Upper lobe of left lung (tissue), 6 donors: Measurements from ENCODE around the gene GIGYF1. TPM values are rescaled to one million over a fixed set of nuclear protein-coding genes. Genes with fewer than 3 reads are reported as not detected.

Source experiments
- ATAC-seq, 2 donors: fragments of 200-7000 bp; cut with Tn5 transposase; one replicate each; pipeline ENCODE4 v1.9.1; 2022; ENCODE audit warnings: mild to moderate bottlenecking in 2 of 2, moderate library complexity in 2 of 2; ENCODE audit not compliant: low FRiP score in 2 of 2
- DNase-seq, 2 donors: peaks; one replicate each; pipeline ENCODE4 v3.0.0-alpha.2; 2019 to 2020
- H3K27ac ChIP-seq, 4 donors: fragments of 200-600 bp; sonication (generic); one replicate each; pipeline ENCODE4 v1.5.1; 2016 to 2019
- H3K27me3 ChIP-seq, 4 donors: fragments of 200-600 bp; sonication (generic); one replicate each; pipeline ENCODE4 v1.5.1; 2017 to 2019
- H3K36me3 ChIP-seq, 4 donors: fragments of 200-600 bp; sonication (generic); one replicate each; pipeline ENCODE4 v1.5.1; 2016 to 2019
- H3K4me1 ChIP-seq, 4 donors: fragments of 200-600 bp; sonication (generic); one replicate each; pipeline ENCODE4 v1.5.1; 2018 to 2019
- H3K4me3 ChIP-seq, 4 donors: fragments of 200-600 bp; sonication (generic); one replicate each; pipeline ENCODE4 v1.5.1; 2017 to 2019; ENCODE audit warnings: mild to moderate bottlenecking in 2 of 4, moderate library complexity in 1 of 4
- H3K9me3 ChIP-seq, 4 donors: fragments of 200-600 bp; sonication (generic); one replicate each; pipeline ENCODE4 v1.5.1; 2018 to 2019
- EP300 ChIP-seq, 4 donors: sonication (generic); formaldehyde crosslinking; IDR thresholded peaks; one replicate each; pipeline ENCODE4 v1.5.1; 2017; ENCODE audit warnings: antibody characterized with exemption in 4 of 4, control low read depth in 2 of 4
- POLR2A ChIP-seq, 4 donors: fragments of 450-650 bp; IDR thresholded peaks; one replicate each; pipeline ENCODE4 v1.5.1; 2016 to 2017; ENCODE audit warnings: antibody characterized with exemption in 4 of 4, mild to moderate bottlenecking in 2 of 4
- POLR2AphosphoS5 ChIP-seq, 2 donors: sonication (generic); formaldehyde crosslinking; IDR thresholded peaks; one replicate each; pipeline ENCODE4 v1.5.1; 2017; ENCODE audit warnings: antibody characterized with exemption in 2 of 2
- WGBS, 2 donors: methylation state at CpG; one replicate each; pipeline ENCODE4 v1.1.5; 2017 to 2018; 5-methylcytosine and 5-hydroxymethylcytosine counted together
- total RNA-seq, 6 donors: library from RNA; depleted of rRNA in 4 of 6; stranded (reverse); fragments of >200 nt in 4 of 6; gene quantifications; one replicate each; pipeline versions ENCODE4 v1.1.0 to v1.2.1, GENCODE V29; 2016 to 2021
- TF ChIP-seq, protein P1 (sequence below), 6 experiments: fragments of 450-650 bp in 4 of 6; fragments of 200-600 bp in 2 of 6; sonication (generic) in 2 of 6; IDR thresholded peaks; one replicate each; pipeline ENCODE4 v1.5.1; 2016 to 2019; ENCODE audit warnings: antibody characterized with exemption in 6 of 6
- donor health status: DM: no; HTN: no; CAD: no; lungs with moderate emphysema.
- donor health status: DM: no; HTN: yes; CAD: no; lungs with severe emphysema.

Gene GIGYF1
- total RNA-seq, 6 donors from 2014 or later = 18.7 to 151 (median 52.9) TPM

DNA sequence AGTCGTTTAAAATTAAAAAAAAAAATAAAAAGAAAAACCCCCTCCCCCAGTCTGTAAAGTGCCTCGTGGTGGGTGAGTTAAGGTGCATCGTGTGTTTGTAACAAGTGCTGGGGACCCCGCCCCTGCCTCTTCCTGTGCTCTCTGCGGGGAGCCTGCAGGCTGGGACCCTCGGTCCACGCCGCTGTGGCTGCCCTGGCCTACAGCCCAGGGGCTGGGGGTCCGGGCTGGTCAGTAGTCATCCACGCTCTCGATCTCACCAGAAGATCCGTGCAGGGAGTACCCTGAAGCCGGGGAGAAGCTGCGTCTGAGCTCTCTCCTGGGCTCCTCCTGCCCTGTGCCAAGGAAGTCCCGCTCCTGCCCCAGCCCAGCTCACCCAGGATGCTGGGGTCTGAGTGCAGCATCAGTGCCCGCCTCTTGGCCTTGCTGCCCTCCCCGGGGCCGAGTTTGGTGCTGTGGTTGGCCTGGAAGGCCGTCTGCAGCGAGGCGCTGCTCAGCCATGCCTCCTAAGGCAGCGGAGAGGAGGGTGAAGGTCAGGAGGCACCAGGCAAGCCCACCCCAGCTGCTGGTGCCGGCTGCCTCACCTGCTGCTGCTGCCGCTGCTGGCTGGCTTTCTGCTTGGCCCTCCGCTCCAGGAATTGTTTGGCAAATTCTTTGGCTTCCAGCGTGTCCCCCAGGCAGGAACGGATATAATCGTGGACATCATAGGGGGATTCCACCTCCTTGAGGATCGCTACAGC lies 12.4 kb downstream of the GIGYF1 start:
- Histone ChIP-seq H3K4me3 (no peak overlapping the region), H3K27me3 (no peaks in the 10 kb centered on the region), H3K4me1 (peaks cover 6 to 23% (median 12%) of the 10 kb centered on the region in 4 donors), H3K9me3 (no peaks in the 10 kb centered on the region), H3K36me3 (peaks cover 56 to 100% (median 92%) of the 10 kb centered on the region in 4 donors), H3K27ac (peak overlapping the region in 1 of 4 donors; percentile 67)
- TF ChIP-seq, protein P1, sequence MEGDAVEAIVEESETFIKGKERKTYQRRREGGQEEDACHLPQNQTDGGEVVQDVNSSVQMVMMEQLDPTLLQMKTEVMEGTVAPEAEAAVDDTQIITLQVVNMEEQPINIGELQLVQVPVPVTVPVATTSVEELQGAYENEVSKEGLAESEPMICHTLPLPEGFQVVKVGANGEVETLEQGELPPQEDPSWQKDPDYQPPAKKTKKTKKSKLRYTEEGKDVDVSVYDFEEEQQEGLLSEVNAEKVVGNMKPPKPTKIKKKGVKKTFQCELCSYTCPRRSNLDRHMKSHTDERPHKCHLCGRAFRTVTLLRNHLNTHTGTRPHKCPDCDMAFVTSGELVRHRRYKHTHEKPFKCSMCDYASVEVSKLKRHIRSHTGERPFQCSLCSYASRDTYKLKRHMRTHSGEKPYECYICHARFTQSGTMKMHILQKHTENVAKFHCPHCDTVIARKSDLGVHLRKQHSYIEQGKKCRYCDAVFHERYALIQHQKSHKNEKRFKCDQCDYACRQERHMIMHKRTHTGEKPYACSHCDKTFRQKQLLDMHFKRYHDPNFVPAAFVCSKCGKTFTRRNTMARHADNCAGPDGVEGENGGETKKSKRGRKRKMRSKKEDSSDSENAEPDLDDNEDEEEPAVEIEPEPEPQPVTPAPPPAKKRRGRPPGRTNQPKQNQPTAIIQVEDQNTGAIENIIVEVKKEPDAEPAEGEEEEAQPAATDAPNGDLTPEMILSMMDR (IDR thresholded peaks at IDR 0.05) = no peak
- no peak for TF ChIP-seq POLR2A (IDR thresholded peaks at IDR 0.05)
- TF ChIP-seq POLR2AphosphoS5 (IDR thresholded peaks at IDR 0.05) = no peak
- no peak for TF ChIP-seq EP300 (IDR thresholded peaks at IDR 0.05)
- WGBS, 2 donors = 67 to 84% methylated on average over 7 to 25 of the region's 29 CpGs
- ATAC-seq (no peak), DNase-seq (peak in 1 of 2 donors; percentile 79)

DNA sequence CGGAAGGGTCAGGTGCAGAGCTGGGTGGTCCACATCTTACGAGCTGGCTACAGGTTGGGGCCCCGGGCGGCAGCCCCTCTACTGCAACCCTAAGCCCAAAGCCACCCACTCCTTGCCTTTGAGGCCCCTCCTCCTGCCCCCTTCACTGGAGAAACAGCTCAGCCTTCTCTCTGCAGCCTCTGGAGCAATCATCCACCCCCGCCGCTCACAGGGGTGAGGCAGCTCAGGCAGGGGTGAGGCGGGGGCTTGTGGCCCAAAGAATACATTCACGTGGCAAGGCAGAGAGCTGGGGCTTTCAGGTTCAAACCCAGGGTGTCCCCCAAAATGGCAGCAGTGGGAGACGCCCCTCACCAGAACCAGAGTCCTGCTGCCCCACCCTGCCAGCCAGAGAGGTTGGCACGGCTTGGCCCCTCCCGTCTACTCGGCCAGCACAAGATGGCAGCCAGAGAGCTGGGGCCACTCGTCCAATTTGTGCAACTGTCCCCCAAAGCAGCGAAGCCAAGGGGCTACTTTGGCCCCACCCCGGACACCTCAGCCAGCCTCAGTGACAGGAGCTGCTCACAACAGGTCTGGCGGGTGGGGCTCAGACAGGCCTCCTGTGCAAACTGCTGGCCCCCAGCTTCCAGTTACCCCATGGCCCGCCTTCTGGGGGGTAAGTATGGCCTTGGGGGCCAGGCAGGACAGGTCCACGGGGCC lies 13.3 kb downstream of the GIGYF1 start:
- Histone ChIP-seq H3K4me3 (no peak overlapping the region), H3K4me1 (peaks cover 12 to 31% (median 20%) of the 10 kb centered on the region in 4 donors), H3K36me3 (peaks cover 53 to 95% (median 86%) of the 10 kb centered on the region in 4 donors), H3K27ac (peak overlapping the region; percentile 26 to 67 (median 40)), H3K9me3 (no peaks in the 10 kb centered on the region), H3K27me3 (no peaks in the 10 kb centered on the region)
- no peak for ATAC-seq
- DNase-seq = peak in 1 of 2 donors; percentile 67
- WGBS, 2 donors = 88 to 90% methylated on average over 9 to 18 of the region's 18 CpGs
- TF ChIP-seq EP300 (IDR thresholded peaks at IDR 0.05) (no peak), POLR2A (IDR thresholded peaks at IDR 0.05) (peak in 1 of 4 donors; percentile 24)

DNA sequence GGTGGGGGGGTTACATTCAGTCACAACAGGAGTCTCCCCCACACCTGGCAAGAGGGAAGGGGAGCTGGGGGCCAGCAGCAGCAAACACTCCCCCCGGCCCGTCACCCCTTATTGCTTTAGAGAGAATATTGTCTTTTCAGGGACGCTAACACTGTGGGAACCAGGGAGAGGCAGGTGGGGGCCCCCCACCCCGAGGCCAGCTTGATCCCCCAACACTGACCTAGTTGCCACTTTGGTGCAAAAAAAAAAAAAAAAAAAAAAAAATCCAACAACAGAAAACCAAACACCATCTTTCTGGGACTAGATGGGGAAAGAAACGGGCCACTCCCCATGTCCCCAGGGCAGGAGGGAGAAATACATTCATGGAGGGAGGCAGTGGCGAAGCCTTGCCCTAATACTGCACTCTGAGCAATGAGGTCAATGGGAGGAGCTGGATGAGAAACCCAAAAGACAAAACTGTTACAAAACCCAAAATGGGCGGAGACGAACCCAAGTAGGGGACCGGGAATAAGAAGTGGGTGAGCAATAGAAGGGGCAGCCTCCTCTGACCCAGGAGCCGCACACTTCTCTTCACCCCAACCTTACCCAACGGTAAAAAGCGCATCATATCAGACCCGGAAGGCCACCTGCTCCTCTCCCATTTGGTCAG lies 14.0 kb downstream of the GIGYF1 start:
- ATAC-seq = peak in 1 of 2 donors; percentile 68
- Histone ChIP-seq H3K4me3 (no peak overlapping the region), H3K36me3 (peaks cover 47 to 89% (median 80%) of the 10 kb centered on the region in 4 donors), H3K9me3 (no peaks in the 10 kb centered on the region), H3K4me1 (peaks cover 12 to 37% (median 22%) of the 10 kb centered on the region in 4 donors), H3K27me3 (no peaks in the 10 kb centered on the region), H3K27ac (peak overlapping the region; percentile 26 to 67 (median 40))
- 73 to 78% methylated on average over 13 of the region's 13 CpGs for WGBS, 2 donors
- DNase-seq = peak in 1 of 2 donors; percentile 36
- no peak for TF ChIP-seq EP300 (IDR thresholded peaks at IDR 0.05)

DNA sequence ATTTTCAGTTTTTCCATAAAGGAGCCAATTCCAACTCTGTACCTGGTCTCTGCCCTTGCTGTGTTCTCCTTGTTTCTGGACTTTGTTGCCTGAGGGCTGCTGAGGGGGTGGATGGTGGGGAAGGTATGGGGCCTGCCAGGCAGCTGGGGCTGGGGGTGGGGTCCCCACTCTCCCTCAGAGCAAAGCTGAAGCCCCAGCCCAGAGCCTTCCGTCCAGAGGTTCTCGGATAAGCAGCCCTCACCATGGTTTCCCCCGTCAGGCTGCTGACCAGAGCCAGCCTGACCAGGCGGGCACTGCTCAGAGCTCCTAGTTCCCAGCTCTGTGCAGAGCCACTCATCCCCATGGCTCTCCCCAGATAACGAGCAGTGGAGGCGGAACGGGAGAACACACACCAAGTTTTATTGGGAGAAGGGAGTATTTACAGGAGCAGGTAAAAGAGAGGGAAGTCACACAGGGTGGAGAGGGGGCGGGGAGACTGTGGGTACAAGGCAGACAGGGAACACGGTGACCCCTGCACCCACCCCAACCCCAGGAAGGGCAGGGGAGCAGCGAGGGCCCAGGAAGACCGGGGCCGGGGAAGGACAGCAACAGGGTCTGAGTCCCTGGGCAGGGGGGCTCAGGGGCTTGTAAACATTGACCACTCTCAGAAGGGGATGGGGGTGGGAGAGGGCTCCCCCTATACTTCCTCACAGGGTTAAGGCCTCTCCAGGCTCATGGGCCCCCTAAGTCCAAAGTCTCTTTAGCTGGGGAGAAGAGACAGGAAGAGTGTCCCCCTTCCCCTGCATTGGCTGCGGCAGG lies 14.7 kb downstream of the GIGYF1 start:
- H3K27ac ChIP-seq = peak overlapping the region in 3 of 4 donors; percentile 12 to 35 (median 31)
- peak in 1 of 2 donors; percentile 25 for DNase-seq

More for the DNA sequence above, 14.7 kb downstream of the GIGYF1 start:
- TF ChIP-seq, protein P1 (IDR thresholded peaks at IDR 0.05) = no peak
- TF ChIP-seq POLR2A (IDR thresholded peaks at IDR 0.05) (no peak), EP300 (IDR thresholded peaks at IDR 0.05) (no peak), POLR2AphosphoS5 (IDR thresholded peaks at IDR 0.05) (no peak)
- peaks cover 43 to 81% (median 72%) of the 10 kb centered on the region in 4 donors for H3K36me3 ChIP-seq
- no peak for ATAC-seq
- WGBS, 2 donors = 81 to 85% methylated on average over 9 to 13 of the region's 13 CpGs
- no peaks in the 10 kb centered on the region for H3K9me3 ChIP-seq
- no peak overlapping the region for H3K4me3 ChIP-seq
- H3K27me3 ChIP-seq = no peaks in the 10 kb centered on the region
- peaks cover 12 to 37% (median 22%) of the 10 kb centered on the region in 4 donors for H3K4me1 ChIP-seq
